B cell (primary cell): ENCODE data around the gene RILPL1. TPM values are rescaled to one million over a fixed set of nuclear protein-coding genes. Genes with fewer than 3 reads are reported as not detected.
"Not testable (repeated sequence)": the region's sequence is repeated elsewhere in the genome, so short reads cannot be mapped to it uniquely, and the experiment has no call there.

Experiments used
- ATAC-seq: fragments of 200-7000 bp; cut with Tn5 transposase; one replicate; pipeline ENCODE4 v1.10.0; 2021; ENCODE audit warnings: low read depth, mild to moderate bottlenecking, moderate number of reproducible peaks, moderate library complexity
- CTCF ChIA-PET: fragments of 350-600 bp; sonication (Branson Sonifier 250); formaldehyde crosslinking; loops from one replicate; lab custom pipeline; 2021; ENCODE audit warnings: antibody characterized with exemption, inconsistent platforms; lab: Charles Lee
- POLR2A ChIA-PET: fragments of 350-600 bp; sonication (Branson Sonifier 250); formaldehyde crosslinking; loops from one replicate; lab custom pipeline; 2021; ENCODE audit warnings: antibody characterized with exemption; lab: Charles Lee
- DNase-seq: peaks from one replicate; pipeline ENCODE4 v3.0.0; 2013
- H2AFZ ChIP-seq: 2 replicates; pipeline ENCODE4 v1.6.1; 2012; ENCODE audit warnings: mild to moderate bottlenecking, low read depth, low read length; ENCODE audit not compliant: insufficient read depth, poor library complexity, severe bottlenecking
- H3K27ac ChIP-seq, 2 donors: 1 replicate in 1 of 2; 2 replicates in 1 of 2; pipeline ENCODE4 v1.5.1; 2012 to 2013; ENCODE audit warnings: low read length in 2 of 2, mild to moderate bottlenecking in 2 of 2, moderate library complexity in 1 of 2
- H3K27me3 ChIP-seq, 4 experiments: fragments of 200-600 bp in 1 of 4; sonication (generic) in 1 of 4; replicated peaks in 1 of 4; 1 replicate in 2 of 4; 2 replicates in 2 of 4; pipeline versions ENCODE4 v1.6.1 to v1.7.0; 2013 to 2016; ENCODE audit warnings: low read length in 3 of 4, mild to moderate bottlenecking in 2 of 4, mixed read lengths in 1 of 4, moderate library complexity in 1 of 4; ENCODE audit not compliant: insufficient read depth in 4 of 4, control insufficient read depth in 3 of 4; ENCODE audit errors: control extremely low read depth in 1 of 4
- H3K36me3 ChIP-seq, 2 experiments: replicated peaks in 1 of 2; 1 replicate in 1 of 2; 2 replicates in 1 of 2; pipeline versions ENCODE4 v1.6.1 to v1.7.1; 2013; ENCODE audit warnings: low read length in 1 of 2; ENCODE audit not compliant: insufficient read depth in 2 of 2, control insufficient read depth in 1 of 2; ENCODE audit errors: control extremely low read depth in 1 of 2, extremely low read depth in 1 of 2
- H3K4me1 ChIP-seq, 2 donors: fragments of 200-600 bp in 1 of 2; sonication (generic) in 1 of 2; 1 replicate in 1 of 2; 2 replicates in 1 of 2; pipeline versions ENCODE4 v1.5.1 to v1.6.1; 2013 to 2017; ENCODE audit warnings: low read length in 2 of 2; ENCODE audit not compliant: control insufficient read depth in 2 of 2, insufficient read depth in 2 of 2
- H3K4me2 ChIP-seq: replicated peaks from 2 replicates; pipeline ENCODE3; 2012; ENCODE audit warnings: mild to moderate bottlenecking, low read depth, low read length; ENCODE audit not compliant: poor library complexity, severe bottlenecking
- H3K4me3 ChIP-seq, 5 experiments: fragments of 200-600 bp in 1 of 5; sonication (generic) in 1 of 5; 1 replicate in 3 of 5; 2 replicates in 2 of 5; pipeline versions ENCODE4 v1.5.1 to v1.7.0; 2011 to 2016; ENCODE audit warnings: low read length in 4 of 5, mild to moderate bottlenecking in 4 of 5, low read depth in 2 of 5, control low read depth in 1 of 5, moderate library complexity in 1 of 5; ENCODE audit not compliant: insufficient read depth in 1 of 5; ENCODE audit errors: control extremely low read depth in 1 of 5, extremely low read depth in 1 of 5
- H3K79me2 ChIP-seq: fragments of 200-600 bp; sonication (generic); one replicate; pipeline ENCODE4 v1.6.0; 2016; ENCODE audit warnings: low read length; ENCODE audit not compliant: control insufficient read depth, insufficient read depth
- H3K9ac ChIP-seq: fragments of 200-600 bp; sonication (generic); 2 replicates; pipeline ENCODE4 v1.6.1; 2017; ENCODE audit warnings: mild to moderate bottlenecking, low read length, moderate library complexity
- H3K9me3 ChIP-seq, 3 donors: one replicate each; pipeline versions ENCODE4 v1.6.1 to v1.7.1; 2013; ENCODE audit warnings: low read length in 2 of 3; ENCODE audit not compliant: control insufficient read depth in 2 of 3, insufficient read depth in 1 of 3; ENCODE audit errors: control extremely low read depth in 1 of 3
- H4K20me1 ChIP-seq: 2 replicates; pipeline ENCODE4 v1.6.0; 2012; ENCODE audit warnings: mild to moderate bottlenecking, low read length; ENCODE audit not compliant: insufficient read depth, control insufficient read depth, poor library complexity, severe bottlenecking
- H3K27ac Mint-ChIP-seq: one replicate; pipeline ENCODE4 v1.8.0; 2021; ENCODE audit warnings: mixed read lengths
- H3K27me3 Mint-ChIP-seq: one replicate; pipeline ENCODE4 v1.8.0; 2021; ENCODE audit warnings: mixed read lengths
- H3K4me1 Mint-ChIP-seq: one replicate; pipeline ENCODE4 v1.8.0; 2021; ENCODE audit warnings: mixed read lengths
- H3K4me3 Mint-ChIP-seq: one replicate; pipeline ENCODE4 v1.8.0; 2021; ENCODE audit warnings: mixed read lengths
- H3K9me3 Mint-ChIP-seq: one replicate; pipeline ENCODE4 v1.8.0; 2022; ENCODE audit warnings: mixed read lengths; ENCODE audit not compliant: insufficient read depth
- EZH2 ChIP-seq: IDR thresholded peaks from 2 replicates; pipeline ENCODE4 v1.6.1; 2012; ENCODE audit warnings: borderline replicate concordance, low read depth, mild to moderate bottlenecking, moderate library complexity, low read length; ENCODE audit not compliant: insufficient read depth, poor library complexity, severe bottlenecking
- WGBS: methylation state at CpG from one replicate; pipeline ENCODE4 v1.1.5; 2013; ENCODE audit warnings: missing lambda C conversion rate; ENCODE audit not compliant: insufficient coverage; 5-methylcytosine and 5-hydroxymethylcytosine counted together
- intact Hi-C: fragments of 100-400 bp; cut with micrococcal nuclease; formaldehyde crosslinking; loops from one replicate; pipeline ENCODE4 v1.10.0; 2022
- polyA plus RNA-seq: library from polyadenylated mRNA; depleted of rRNA; stranded (reverse); fragments of >200 nt; gene quantifications from 2 replicates; pipeline ENCODE4 v1.2.3, GENCODE V29; 2012
- total RNA-seq, 2 donors: library from RNA; stranded (reverse); fragments of 120-200 nt in 1 of 2; gene quantifications; 1 replicate in 1 of 2; 2 replicates in 1 of 2; pipeline versions ENCODE4 v1.2.3 to v1.2.4, GENCODE V29; 2013 to 2022
- TF ChIP-seq, protein P1 (sequence below): fragments of 200-600 bp; IDR thresholded peaks from one replicate; pipeline ENCODE4 v1.8.0; 2022; ENCODE audit warnings: antibody characterized with exemption, mild to moderate bottlenecking

RILPL1 gene
- total and polyA plus RNA-seq, 2 donors (not counting 1 experiment from before 2014, with no cell fraction given): 2.6 to 2.8 TPM

DNA sequence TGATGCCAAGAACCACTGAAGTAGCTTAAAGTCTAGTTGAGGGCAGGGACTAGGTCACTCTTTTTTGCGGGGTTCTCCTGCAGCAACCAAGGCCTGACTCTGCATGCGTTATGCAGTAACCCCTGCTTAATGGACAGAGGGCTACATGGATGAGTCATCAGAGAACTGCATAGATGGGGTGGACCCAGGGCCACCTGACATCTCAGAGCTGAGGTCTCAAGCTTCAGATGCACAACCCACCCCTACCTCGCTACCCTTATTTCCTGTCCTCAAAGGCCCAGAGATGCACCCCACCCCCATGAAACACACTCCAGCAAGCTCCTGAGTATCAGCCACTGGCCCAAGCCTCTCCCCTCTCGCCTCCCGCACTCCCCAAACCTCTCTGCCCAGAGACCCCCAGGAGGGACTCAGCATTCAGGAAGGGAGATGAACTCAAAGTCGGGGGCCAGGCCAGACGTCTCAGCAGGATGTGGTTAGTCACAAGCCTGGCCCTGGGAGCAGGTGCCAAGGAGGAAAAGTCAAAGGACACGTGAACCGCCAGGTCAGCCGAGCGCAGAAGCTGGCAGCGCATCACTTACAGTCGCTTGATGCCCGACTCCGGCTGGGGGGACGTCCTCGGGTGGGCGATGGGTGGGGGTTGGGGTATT lies 49.8 kb downstream of the RILPL1 start:
- H3K4me3 ChIP-seq: no peak overlapping the region
- POLR2A ChIA-PET: interaction anchor here (0.6 kb wide), 2 partner anchors 17 to 713 kb away, joined by 8 to 13 read pairs; no protein-coding TSS in a partner anchor
- peak overlapping the region; percentile 27 for H3K4me2 ChIP-seq
- H4K20me1 ChIP-seq: no peaks in the 10 kb centered on the region
- no peaks in the 10 kb centered on the region for H3K36me3 ChIP-seq
- DNase-seq (no peak), ATAC-seq (no peak)
- CTCF ChIA-PET: interaction anchor here (0.6 kb wide), 1 partner anchor 21 kb away, joined by 3 read pairs; no protein-coding TSS in a partner anchor
- no peak for TF ChIP-seq EZH2
- TF ChIP-seq, protein P1, sequence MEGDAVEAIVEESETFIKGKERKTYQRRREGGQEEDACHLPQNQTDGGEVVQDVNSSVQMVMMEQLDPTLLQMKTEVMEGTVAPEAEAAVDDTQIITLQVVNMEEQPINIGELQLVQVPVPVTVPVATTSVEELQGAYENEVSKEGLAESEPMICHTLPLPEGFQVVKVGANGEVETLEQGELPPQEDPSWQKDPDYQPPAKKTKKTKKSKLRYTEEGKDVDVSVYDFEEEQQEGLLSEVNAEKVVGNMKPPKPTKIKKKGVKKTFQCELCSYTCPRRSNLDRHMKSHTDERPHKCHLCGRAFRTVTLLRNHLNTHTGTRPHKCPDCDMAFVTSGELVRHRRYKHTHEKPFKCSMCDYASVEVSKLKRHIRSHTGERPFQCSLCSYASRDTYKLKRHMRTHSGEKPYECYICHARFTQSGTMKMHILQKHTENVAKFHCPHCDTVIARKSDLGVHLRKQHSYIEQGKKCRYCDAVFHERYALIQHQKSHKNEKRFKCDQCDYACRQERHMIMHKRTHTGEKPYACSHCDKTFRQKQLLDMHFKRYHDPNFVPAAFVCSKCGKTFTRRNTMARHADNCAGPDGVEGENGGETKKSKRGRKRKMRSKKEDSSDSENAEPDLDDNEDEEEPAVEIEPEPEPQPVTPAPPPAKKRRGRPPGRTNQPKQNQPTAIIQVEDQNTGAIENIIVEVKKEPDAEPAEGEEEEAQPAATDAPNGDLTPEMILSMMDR: no peak
- no peaks in the 10 kb centered on the region for H3K27me3 ChIP-seq
- no peak overlapping the region for H3K9ac ChIP-seq
- Mint-ChIP-seq H3K4me3 (no peak overlapping the region), H3K27me3 (no peaks in the 10 kb centered on the region), H3K4me1 (peaks cover 16% of the 10 kb centered on the region), H3K27ac (peak overlapping the region; percentile 4), H3K9me3 (no peaks in the 10 kb centered on the region)
- WGBS: 27% methylated on average over 16 of the region's 18 CpGs
- intact Hi-C loops: no loop called here
- no peaks in the 10 kb centered on the region for H3K9me3 ChIP-seq
- no peaks in the 10 kb centered on the region for H3K79me2 ChIP-seq
- no peak overlapping the region for H3K27ac ChIP-seq
- no peak overlapping the region for H2AFZ ChIP-seq
- peaks cover 4 to 9% of the 10 kb centered on the region in 2 donors for H3K4me1 ChIP-seq

DNA sequence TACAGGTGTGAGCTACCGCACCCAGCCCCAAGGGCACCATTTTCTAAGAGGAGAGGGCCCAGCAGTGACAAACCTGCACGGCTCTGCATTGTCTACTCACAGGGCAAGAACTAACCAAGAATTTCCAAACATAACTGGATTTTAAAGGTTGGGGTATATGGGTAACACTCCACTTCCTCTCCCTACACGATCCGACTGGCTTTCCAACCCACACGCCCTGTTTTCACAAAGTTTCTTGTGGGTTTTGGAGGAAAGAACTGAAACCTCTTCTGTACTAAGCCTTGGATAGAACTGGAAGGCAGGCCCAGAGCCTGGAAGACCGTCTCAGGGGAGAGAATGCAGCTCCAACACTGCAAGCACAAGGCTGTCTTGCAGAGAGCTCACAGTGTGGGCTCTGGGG lies 50.6 kb downstream of the RILPL1 start:
- ATAC-seq: no peak
- no peaks in the 10 kb centered on the region for H3K27me3 Mint-ChIP-seq
- TF ChIP-seq, protein P1: no peak
- no peaks in the 10 kb centered on the region for H3K9me3 Mint-ChIP-seq
- ChIA-PET CTCF (interaction anchor here (0.6 kb wide), 1 partner anchor 20 kb away, joined by 3 read pairs; no protein-coding TSS in a partner anchor), POLR2A (no interaction called here)
- Histone ChIP-seq H3K27ac (no peak overlapping the region), H3K9me3 (no peaks in the 10 kb centered on the region), H3K79me2 (no peaks in the 10 kb centered on the region), H3K4me3 (no peak overlapping the region), H3K4me2 (no peak overlapping the region), H4K20me1 (no peaks in the 10 kb centered on the region), H3K4me1 (peaks cover 4 to 9% of the 10 kb centered on the region in 2 donors), H3K9ac (no peak overlapping the region), H2AFZ (no peak overlapping the region), H3K27me3 (no peaks in the 10 kb centered on the region), H3K36me3 (no peaks in the 10 kb centered on the region)
- intact Hi-C loops: no loop called here
- H3K4me1 Mint-ChIP-seq: peaks cover 16% of the 10 kb centered on the region
- no peak overlapping the region for H3K4me3 Mint-ChIP-seq
- H3K27ac Mint-ChIP-seq: no peak overlapping the region
- WGBS: 93% methylated on average over 1 of the region's 6 CpGs
- DNase-seq: no peak

DNA sequence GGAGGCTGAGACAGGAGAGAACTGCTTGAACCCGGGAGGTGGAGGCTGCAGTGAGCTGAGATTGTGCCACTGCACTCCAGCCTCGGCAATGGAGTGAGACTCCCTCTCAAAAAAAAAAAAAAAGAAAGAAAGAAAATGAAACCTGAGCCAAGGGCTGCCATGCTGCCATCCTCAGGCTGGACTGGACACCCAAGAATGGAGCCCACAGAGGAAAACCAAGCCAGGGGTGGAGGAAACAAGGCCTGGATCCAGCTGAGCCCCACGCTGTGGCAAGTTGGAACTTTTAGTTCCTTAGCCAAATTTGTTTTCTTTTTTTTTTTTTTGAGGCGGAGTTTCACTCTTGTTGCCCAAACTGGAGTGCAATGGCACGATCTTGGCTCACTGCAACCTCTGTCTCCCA lies 52.3 kb downstream of the RILPL1 start:
- DNase-seq, H3K4me1 ChIP-seq, intact Hi-C loops, H3K36me3 ChIP-seq, H2AFZ ChIP-seq, H3K27ac ChIP-seq, H3K27me3 ChIP-seq, H4K20me1 ChIP-seq, H3K9me3 ChIP-seq, H3K9ac ChIP-seq, H3K4me2 ChIP-seq, ATAC-seq, H3K27me3 Mint-ChIP-seq, H3K27ac Mint-ChIP-seq, H3K4me3 Mint-ChIP-seq, H3K9me3 Mint-ChIP-seq, H3K79me2 ChIP-seq: not testable (repeated sequence)
- CTCF ChIA-PET: interaction anchor here (0.5 kb wide), 1 partner anchor 102 kb away, joined by 4 read pairs; no protein-coding TSS in a partner anchor
- WGBS: 91% methylated on average over 4 of the region's 5 CpGs
- peak overlapping the region in 1 of 5 experiments; percentile 19 for H3K4me3 ChIP-seq
- POLR2A ChIA-PET: interaction anchor here (0.7 kb wide), 1 partner anchor 954 kb away, joined by 4 read pairs; the partner anchor contains the start of genes KNTC1 and RSRC2
- H3K4me1 Mint-ChIP-seq: peaks cover 16% of the 10 kb centered on the region
